HG02623 (cell line): ENCODE measurements around the gene SLC17A2.
"Not testable (repeated sequence)": the region's sequence is repeated elsewhere in the genome, so short reads cannot be mapped to it uniquely, and the experiment has no call there.

Experiments used
- ATAC-seq: cut with Tn5 transposase; IDR thresholded peaks from one replicate; pipeline ENCODE4 v1.9.1; 2021; ENCODE audit warnings: moderate library complexity; ENCODE audit not compliant: unreplicated experiment

SLC17A2 gene

GRCh38 chr6:25952535-25952934, 22.0 kb upstream of the SLC17A2 start:
- ATAC-seq = no peak

- ATAC-seq = no peak
Observed at GRCh38 chr6:25951296-25952032, 21.0 kb upstream of the SLC17A2 start.

- ATAC-seq = no peak
Observed at GRCh38 chr6:25950297-25950696, 19.8 kb upstream of the SLC17A2 start.

GRCh38 chr6:25949695-25950094, 19.2 kb upstream of the SLC17A2 start:
- ATAC-seq = no peak

- ATAC-seq = not testable (repeated sequence)
Observed at GRCh38 chr6:25947492-25947891, 17.0 kb upstream of the SLC17A2 start.

DNA sequence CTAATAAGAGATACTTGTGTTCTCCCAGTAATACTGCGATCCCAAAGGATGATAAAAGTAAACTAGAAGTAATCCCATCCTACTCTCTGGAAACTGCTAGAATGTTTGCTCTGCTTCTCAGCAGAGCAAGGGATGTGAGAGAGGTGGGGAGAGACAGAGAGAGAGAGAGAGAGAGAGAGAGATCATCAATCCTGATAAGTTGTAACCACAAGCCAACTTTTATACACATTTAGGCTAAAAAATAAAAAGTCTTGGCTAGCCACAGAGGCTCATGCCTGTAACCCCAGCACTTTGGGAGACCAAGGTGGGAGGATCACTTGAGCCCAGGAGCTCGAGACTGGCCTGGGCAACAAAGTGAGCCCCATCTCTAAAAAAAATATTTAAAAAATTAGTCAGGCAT, 16.1 kb upstream of the SLC17A2 start:
- no peak for ATAC-seq

DNA sequence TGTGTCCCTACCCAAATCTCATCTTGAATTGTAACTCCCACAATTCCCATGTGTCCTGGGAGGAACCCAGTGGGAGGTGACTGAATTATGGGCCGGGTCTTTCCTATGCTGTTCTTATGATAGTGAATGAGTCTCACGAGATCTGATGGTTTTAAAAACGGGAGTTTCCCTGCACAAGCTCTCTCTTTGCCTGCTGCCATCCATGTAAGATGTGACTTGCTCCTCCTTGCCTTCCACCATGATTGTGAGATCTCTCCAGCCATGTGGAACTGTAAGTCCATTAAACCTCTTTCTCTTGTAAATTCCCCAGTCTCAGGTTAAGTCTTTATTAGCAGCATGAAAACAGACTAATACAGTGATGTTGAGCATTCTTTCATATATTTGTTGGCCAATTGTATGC, 15.2 kb upstream of the SLC17A2 start:
- ATAC-seq = not testable (repeated sequence)

DNA sequence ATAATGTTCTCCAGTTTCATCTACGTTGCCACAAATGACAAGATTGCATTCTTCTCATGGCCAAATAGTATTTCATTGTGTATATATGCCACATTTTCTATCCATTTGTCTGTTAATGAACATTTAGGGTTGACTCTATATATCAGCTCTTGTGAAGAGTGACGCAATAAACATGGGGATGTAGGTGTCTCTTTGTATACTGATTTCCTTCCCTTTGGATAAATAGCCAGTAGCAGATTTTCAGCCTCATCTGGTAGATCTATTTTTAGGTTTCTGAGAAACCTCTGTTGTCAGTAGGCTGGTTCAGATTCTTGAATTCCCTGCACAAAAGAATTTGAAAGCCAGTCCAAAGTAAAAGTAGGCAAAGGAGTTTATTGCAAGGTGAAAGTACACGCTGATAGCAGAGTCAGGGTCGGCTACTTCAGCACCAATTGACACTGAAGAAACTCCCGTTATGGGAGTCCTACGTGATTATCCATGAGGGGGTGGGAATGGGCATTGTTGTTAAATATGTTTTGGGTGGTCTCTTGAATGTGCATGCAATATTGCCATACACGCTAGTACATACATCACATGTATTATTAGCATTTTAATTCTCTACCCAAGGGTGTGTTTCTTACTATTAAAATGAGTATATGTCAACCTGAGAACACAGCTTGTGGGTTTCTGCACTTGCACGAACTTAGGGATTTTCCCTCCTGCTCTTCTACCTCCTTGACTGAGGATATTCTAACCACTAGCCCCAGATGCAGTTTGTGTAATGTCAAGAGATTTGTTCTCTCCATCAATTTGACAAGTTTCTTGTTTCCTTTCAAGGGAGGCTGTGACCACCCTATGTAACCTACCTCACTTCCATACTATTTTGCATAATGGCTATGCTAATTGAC, 14.4 kb upstream of the SLC17A2 start:
- peak; percentile 89 for ATAC-seq

DNA sequence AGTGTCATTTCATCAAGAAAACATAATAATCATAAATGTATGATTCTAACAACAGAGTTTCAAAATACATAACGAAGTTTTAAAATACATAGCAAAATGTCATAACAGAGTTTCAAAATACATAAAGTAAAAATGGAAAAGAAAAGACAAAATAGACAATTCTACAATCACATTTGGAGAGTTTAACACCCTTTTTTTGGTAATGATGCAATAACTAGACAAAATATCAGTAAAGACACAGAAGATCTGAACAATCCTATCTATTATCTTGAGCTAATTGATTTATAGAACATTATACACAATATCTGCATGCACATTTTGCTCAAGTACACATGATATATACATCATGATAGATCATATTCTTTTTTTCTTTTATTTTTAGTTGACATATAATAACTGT, 13.4 kb upstream of the SLC17A2 start:
- no peak for ATAC-seq

DNA sequence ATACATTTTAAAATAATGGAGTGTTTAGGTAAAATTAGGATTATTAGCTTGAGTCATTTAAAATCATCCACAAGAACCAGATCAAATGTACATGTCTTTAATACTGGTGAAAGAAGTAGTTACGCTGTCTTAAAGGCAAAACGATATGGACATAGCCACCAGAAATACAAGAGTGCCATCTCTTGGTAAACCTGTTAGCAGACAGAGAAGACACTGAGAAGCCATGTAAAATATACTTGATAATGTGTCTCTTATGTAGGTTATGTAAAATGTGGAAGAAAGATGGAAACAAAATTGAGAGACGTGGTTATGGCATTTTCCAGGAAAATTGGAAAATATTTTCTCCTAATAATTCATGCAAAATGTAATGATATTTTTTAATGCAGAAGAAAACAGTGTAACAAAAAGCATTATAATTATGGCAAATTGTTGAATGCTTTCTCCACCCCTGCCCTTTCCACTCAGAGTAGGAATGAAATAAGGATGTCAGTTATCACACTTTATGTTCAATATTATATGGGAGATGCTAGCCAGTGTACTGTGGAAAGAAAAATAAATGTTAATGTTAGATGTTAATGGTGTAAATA, 12.2 kb upstream of the SLC17A2 start:
- ATAC-seq = no peak

GRCh38 chr6:25939593-25939992, 9.1 kb upstream of the SLC17A2 start:
- ATAC-seq = no peak

DNA sequence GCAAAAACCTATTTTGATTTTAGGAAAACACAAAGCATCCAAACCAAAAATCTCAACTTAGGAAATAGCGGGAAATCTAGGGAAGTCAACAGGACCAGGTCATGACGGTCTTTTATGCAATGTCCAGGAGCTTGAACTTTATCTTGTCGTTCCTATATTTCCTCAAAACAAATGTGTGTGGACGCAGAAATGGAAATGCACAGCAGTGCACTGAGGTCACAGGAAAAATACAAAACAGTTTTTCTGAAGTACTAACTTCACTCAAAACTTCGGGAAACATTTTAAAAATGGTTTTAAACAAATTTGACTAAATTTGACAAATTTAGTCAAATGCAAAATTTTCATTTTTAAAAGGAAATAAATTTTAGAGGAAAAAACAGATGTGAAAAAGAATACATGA, 5.5 kb upstream of the SLC17A2 start:
- ATAC-seq = no peak

- ATAC-seq = no peak
Observed at GRCh38 chr6:25934735-25935313, 4.3 kb upstream of the SLC17A2 start.

DNA sequence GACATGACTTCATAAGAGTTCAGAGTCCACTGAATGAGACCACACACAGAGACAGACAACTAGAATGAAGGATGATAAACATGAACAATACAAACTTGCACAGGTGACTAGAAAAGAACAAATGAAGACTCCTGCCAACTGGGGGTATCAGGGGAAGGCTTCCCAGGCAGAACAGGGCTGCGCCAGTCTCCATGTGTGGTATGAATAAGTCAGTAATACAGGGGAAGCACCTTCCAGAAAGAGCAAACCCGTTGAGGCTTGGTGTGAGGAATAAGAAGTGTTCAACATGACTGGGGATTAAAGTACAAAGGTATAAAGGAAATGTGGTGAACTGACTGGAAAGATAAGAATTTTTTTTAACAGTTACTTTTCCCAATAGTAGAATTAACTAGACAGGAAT, 3.7 kb upstream of the SLC17A2 start:
- no peak for ATAC-seq

DNA sequence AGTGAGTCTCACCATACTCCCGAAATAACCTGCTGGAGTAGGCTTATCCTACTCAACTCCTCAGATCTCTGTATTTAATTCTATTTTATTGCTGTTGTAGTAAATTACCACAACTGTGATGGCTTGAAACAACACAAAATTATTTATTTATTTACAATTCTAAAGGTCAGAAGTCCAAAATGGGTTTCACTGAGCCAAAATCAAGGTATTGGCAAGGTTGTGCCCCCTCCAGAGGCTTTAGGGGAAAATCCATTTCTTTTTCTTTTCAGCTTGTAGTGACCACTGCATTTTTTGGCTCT, 869 bp upstream of the SLC17A2 start:
- no peak for ATAC-seq

GRCh38 chr6:25929785-25930184, 706 bp downstream of the SLC17A2 start:
- ATAC-seq = not testable (repeated sequence)

DNA sequence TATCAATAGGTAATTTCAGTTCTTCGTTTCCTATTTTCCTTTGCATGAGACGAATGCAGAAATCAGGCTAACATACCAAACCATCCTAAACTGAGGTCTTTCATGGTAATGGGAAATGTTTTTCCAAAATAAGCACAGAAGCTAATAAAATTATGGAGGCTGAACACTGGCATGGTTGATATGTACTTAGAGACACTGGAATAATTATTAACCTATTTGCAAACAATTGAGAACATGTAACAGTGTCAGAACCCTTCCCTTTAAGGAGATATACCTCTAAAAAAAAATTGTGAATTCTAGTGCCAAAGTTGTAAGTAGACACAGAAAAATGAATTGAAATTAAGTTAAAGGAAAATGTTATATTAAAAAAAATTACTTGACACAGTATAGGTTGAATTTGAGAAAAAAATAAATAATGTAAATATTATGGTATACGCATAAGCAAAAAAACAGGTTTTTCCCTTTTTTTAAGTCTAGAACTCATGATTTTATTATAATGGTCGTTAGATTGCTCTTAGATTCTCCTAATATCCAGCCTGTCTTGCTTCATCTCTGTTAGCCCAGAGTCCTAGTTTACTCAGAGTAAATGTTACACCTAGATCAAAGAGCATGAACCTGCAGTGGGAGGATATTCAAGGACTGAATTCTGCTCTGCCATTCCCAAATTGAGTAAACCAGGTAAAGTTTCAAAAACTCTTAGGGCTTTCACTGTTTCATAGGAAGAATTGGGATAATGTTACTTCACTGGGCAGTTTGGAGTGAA, 1.7 kb downstream of the SLC17A2 start:
- ATAC-seq = no peak

DNA sequence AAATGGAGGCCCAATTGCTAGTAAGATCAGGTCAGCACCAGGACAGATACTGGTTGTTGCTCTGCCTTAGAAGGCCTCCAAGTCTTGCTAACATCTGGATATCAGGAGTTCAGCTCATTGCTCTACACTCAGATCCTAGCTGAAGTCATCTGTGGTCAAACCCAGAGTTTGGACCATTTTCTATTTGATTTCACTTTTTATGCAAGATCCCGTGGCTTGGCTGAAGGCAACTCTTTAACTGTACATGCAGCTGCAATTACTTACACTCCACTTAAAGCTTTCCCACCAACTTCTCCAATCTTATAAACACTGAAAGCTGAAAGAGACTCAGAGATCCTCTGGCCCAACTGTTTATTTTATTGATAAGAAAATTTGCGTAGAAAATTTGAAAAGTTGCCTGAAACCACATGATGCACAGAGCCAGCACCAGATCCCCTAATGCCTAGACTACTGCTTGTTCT, 2.7 kb downstream of the SLC17A2 start:
- ATAC-seq = no peak

GRCh38 chr6:25927178-25927577, 3.3 kb downstream of the SLC17A2 start:
- no peak for ATAC-seq

- no peak for ATAC-seq
Observed at GRCh38 chr6:25925876-25926275, 4.6 kb downstream of the SLC17A2 start.

DNA sequence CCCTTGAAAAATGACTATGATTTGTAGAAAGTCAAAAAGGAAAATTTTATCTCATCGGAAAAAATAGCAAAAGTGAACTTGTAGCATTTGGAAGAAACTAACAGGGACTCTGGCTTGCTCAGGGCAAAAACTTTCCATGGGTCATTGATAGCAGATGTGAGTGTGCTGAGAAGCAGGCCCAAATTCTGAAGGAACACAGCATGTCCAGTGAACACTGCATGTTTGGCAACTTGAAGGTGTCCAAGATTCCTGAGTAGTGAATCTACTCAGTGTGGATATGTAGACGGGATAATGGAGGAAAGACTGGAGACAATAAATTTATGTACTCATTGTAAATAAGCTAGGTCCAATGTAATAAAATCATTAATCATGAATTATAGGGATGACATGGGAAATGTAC, 8.2 kb downstream of the SLC17A2 start:
- ATAC-seq = no peak
